IgD-negative memory B cell (primary cell): ENCODE data around the gene BCL3. TPM values are rescaled to one million over a fixed set of nuclear protein-coding genes. Genes with fewer than 3 reads are reported as not detected.

Experiments
- H3K27ac Mint-ChIP-seq, 3 donors: one replicate each; pipeline ENCODE4 v1.8.0; 2020 to 2022; ENCODE audit warnings: mild to moderate bottlenecking in 3 of 3, mixed read lengths in 3 of 3, moderate library complexity in 1 of 3
- H3K27me3 Mint-ChIP-seq: one replicate; pipeline ENCODE4 v1.8.0; 2021; ENCODE audit warnings: mixed read lengths
- H3K36me3 Mint-ChIP-seq: one replicate; pipeline ENCODE4 v1.8.0; 2020; ENCODE audit warnings: mild to moderate bottlenecking, mixed read lengths
- H3K4me1 Mint-ChIP-seq, 3 donors: one replicate each; pipeline ENCODE4 v1.8.0; 2020 to 2022; ENCODE audit warnings: mixed read lengths in 3 of 3, mild to moderate bottlenecking in 1 of 3
- H3K4me3 Mint-ChIP-seq, 4 donors: one replicate each; pipeline ENCODE4 v1.8.0; 2020 to 2022; ENCODE audit warnings: mild to moderate bottlenecking in 4 of 4, mixed read lengths in 4 of 4, moderate library complexity in 3 of 4
- H3K9me3 Mint-ChIP-seq, 3 donors: one replicate each; pipeline ENCODE4 v1.8.0; 2020 to 2021; ENCODE audit warnings: mixed read lengths in 3 of 3, mild to moderate bottlenecking in 1 of 3
- polyA plus RNA-seq: library from polyadenylated mRNA; unstranded; fragments of 300-500 nt; fragmentation: Illumina TruSeq; gene quantifications from one replicate; pipeline ENCODE4 v1.2.3, GENCODE V29; 2021

BCL3 gene
- polyA plus RNA-seq, 1 donor from 2014 or later: 12.6 TPM

GRCh38 chr19:44799627-44800346, 51.3 kb downstream of the BCL3 start:
- Mint-ChIP-seq H3K9me3 (peaks cover 0 to under 1% (median 0%) of the 10 kb centered on the region in 3 donors), H3K4me1 (peaks cover 0 to 9% (median 4%) of the 10 kb centered on the region in 3 donors), H3K36me3 (no peaks in the 10 kb centered on the region), H3K27me3 (peaks cover 14% of the 10 kb centered on the region), H3K27ac (peak overlapping the region in 1 of 3 donors; percentile 74), H3K4me3 (no peak overlapping the region)

- no peak overlapping the region for H3K4me3 Mint-ChIP-seq
- peaks cover 0 to 5% (median 0%) of the 10 kb centered on the region in 3 donors for H3K9me3 Mint-ChIP-seq
- H3K4me1 Mint-ChIP-seq: peaks cover 0 to 8% (median 4%) of the 10 kb centered on the region in 3 donors
- H3K36me3 Mint-ChIP-seq: peaks cover 4% of the 10 kb centered on the region
- no peak overlapping the region for H3K27ac Mint-ChIP-seq
- peaks cover 12% of the 10 kb centered on the region for H3K27me3 Mint-ChIP-seq
Measured at GRCh38 chr19:44800461-44800860, 52.0 kb downstream of the BCL3 start.

GRCh38 chr19:44803442-44804428, 55.2 kb downstream of the BCL3 start:
- no peak overlapping the region for H3K27ac Mint-ChIP-seq
- H3K36me3 Mint-ChIP-seq: peaks cover 4% of the 10 kb centered on the region
- H3K27me3 Mint-ChIP-seq: peaks cover 10% of the 10 kb centered on the region
- peaks cover 0 to 5% (median 0%) of the 10 kb centered on the region in 3 donors for H3K9me3 Mint-ChIP-seq
- peak overlapping the region in 1 of 4 donors; percentile 22 for H3K4me3 Mint-ChIP-seq
- H3K4me1 Mint-ChIP-seq: peaks cover 0 to 3% (median 0%) of the 10 kb centered on the region in 3 donors

GRCh38 chr19:44806291-44806690, 57.8 kb downstream of the BCL3 start:
- no peak overlapping the region for H3K4me3 Mint-ChIP-seq
- H3K27ac Mint-ChIP-seq: no peak overlapping the region
- H3K27me3 Mint-ChIP-seq: peaks cover 17% of the 10 kb centered on the region
- peaks cover 4% of the 10 kb centered on the region for H3K36me3 Mint-ChIP-seq
- peaks cover 0 to 5% (median 0%) of the 10 kb centered on the region in 3 donors for H3K9me3 Mint-ChIP-seq
- H3K4me1 Mint-ChIP-seq: peaks cover 0 to 3% (median 0%) of the 10 kb centered on the region in 3 donors

- Mint-ChIP-seq H3K27me3 (peaks cover 17% of the 10 kb centered on the region), H3K4me1 (peaks cover 0 to 3% (median 0%) of the 10 kb centered on the region in 3 donors), H3K27ac (no peak overlapping the region), H3K9me3 (peaks cover 0 to 5% (median 0%) of the 10 kb centered on the region in 3 donors), H3K4me3 (no peak overlapping the region), H3K36me3 (peaks cover 4% of the 10 kb centered on the region)
Measured at GRCh38 chr19:44807162-44807561, 58.7 kb downstream of the BCL3 start.

- Mint-ChIP-seq H3K36me3 (peaks cover 4% of the 10 kb centered on the region), H3K27ac (no peak overlapping the region), H3K4me1 (no peaks in the 10 kb centered on the region), H3K9me3 (peaks cover 0 to 5% (median 0%) of the 10 kb centered on the region in 3 donors), H3K27me3 (peaks cover 14% of the 10 kb centered on the region), H3K4me3 (peak overlapping the region in 1 of 4 donors; percentile 27)
Measured at GRCh38 chr19:44807652-44808462, 59.3 kb downstream of the BCL3 start.

GRCh38 chr19:44808463-44809371, 60.2 kb downstream of the BCL3 start, which contains the start of gene BCAM:
BCAM (plus strand) TSS chr19:44809103; CDS start chr19:44809125, 22 bp downstream.
- H3K36me3 Mint-ChIP-seq: peaks cover 4% of the 10 kb centered on the region
- H3K27ac Mint-ChIP-seq: no peak within 1 kb of the TSS
- H3K27me3 Mint-ChIP-seq: peaks cover 14% of the 10 kb centered on the region
- H3K9me3 Mint-ChIP-seq: peaks cover 0 to 5% (median 0%) of the 10 kb centered on the region in 3 donors
- peak within 1 kb of the TSS in 2 of 4 donors; percentile 18 to 70 for H3K4me3 Mint-ChIP-seq
- peaks cover 0 to 2% (median 0%) of the 10 kb centered on the region in 3 donors for H3K4me1 Mint-ChIP-seq

Other genes starting within 250 kb of the BCL3 start
- gene ZNF180, start 248.2 kb upstream of the BCL3 start, polyA plus RNA-seq: 11.0 TPM
- gene CEACAM20, start 219.0 kb upstream of the BCL3 start, polyA plus RNA-seq: not detected
- gene IGSF23, start 135.1 kb upstream of the BCL3 start, polyA plus RNA-seq: not detected
- gene PVR, start 104.8 kb upstream of the BCL3 start, polyA plus RNA-seq: not detected
- gene CEACAM19, start 77.2 kb upstream of the BCL3 start, polyA plus RNA-seq: not detected
- gene CEACAM16, start 49.6 kb upstream of the BCL3 start, polyA plus RNA-seq: not detected
- gene CBLC, start 29.2 kb downstream of the BCL3 start, polyA plus RNA-seq: not detected
- not detected for gene BCAM, start 60.4 kb downstream of the BCL3 start, polyA plus RNA-seq
- not detected for gene NECTIN2, start 97.6 kb downstream of the BCL3 start, polyA plus RNA-seq
- 42.6 TPM for gene TOMM40, start 142.5 kb downstream of the BCL3 start, polyA plus RNA-seq
- gene APOE, start 157.1 kb downstream of the BCL3 start, polyA plus RNA-seq: not detected
- not detected for gene APOC1, start 165.9 kb downstream of the BCL3 start, polyA plus RNA-seq
- not detected for gene APOC4, start 193.5 kb downstream of the BCL3 start, polyA plus RNA-seq
- not detected for gene APOC2, start 197.3 kb downstream of the BCL3 start, polyA plus RNA-seq
- 29.2 TPM for gene CLPTM1, start 206.7 kb downstream of the BCL3 start, polyA plus RNA-seq